ENCODE data around the gene CELF5. TPM values are rescaled to one million over a fixed set of nuclear protein-coding genes. Genes with fewer than 3 reads are reported as not detected.

CELF5 gene
- total RNA-seq, 2 experiments from 2014 or later: 0.13 TPM; not detected in 1

DNA sequence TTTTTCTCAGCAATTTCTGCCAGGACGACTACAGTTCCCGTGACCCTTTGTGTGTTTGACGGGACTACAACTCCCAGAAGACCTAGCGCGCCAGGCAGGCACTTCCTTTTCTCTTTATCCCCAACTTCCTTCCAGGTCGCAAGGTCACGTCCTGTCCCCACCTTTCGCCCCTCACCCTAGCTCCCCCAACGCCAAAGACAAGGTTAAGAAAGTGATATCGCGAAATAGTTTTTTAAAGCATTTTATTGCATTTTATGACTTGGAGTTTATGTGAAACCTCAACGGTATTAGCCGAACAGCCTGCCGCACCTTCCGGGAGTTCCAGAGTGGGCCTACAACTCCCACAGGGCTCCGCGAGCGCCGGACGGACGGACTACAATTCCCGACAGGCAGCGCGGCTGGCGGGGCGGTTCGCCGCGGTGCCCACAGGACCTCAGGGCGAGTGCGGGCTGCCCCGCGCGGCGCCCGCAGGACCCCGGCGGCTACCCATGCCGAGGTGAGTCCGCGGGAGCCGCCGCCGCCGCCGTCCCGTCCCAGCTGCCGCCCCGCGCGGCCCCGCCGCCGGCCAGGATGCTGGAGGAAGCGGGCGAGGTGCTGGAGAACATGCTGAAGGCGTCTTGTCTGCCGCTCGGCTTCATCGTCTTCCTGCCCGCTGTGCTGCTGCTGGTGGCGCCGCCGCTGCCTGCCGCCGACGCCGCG, 38.9 kb upstream of the CELF5 start, which contains the start of gene NCLN:
NCLN (plus strand) TSS at position 470 of the 699 bp plus-strand sequence; CDS start at position 571, 101 bp downstream.
- DNase-seq (ENCODE audit: low spot score): peak; percentile 93
- Histone ChIP-seq H3K4me3 (ENCODE audit: low read depth, low read length, poor library complexity, severe bottlenecking) (peak within 1 kb of the TSS; percentile 97), H3K27ac (ENCODE audit: low read depth, low read length, poor library complexity, severe bottlenecking) (peak within 1 kb of the TSS; percentile 72), H3K9me2 (ENCODE audit: insufficient read depth, low read length) (no peaks in the 10 kb centered on the region), H3K4me2 (ENCODE audit: low read length) (peak within 1 kb of the TSS; percentile 92), H3K79me2 (ENCODE audit: insufficient read depth, low read depth, low read length) (peaks cover 47% of the 10 kb centered on the region), H3K4me1 (ENCODE audit: insufficient read depth, low read length, poor library complexity, severe bottlenecking) (peaks cover 29% of the 10 kb centered on the region), H3K36me3 (ENCODE audit: insufficient read depth, low read length) (peaks cover 14% of the 10 kb centered on the region; the same call in 1 of the 2 replicates), H4K20me1 (ENCODE audit: insufficient read depth, low read length) (peaks cover 8% of the 10 kb centered on the region; the same call in 1 of the 2 replicates), H3K9me3 (ENCODE audit: low read length) (no peaks in the 10 kb centered on the region), H2AFZ (ENCODE audit: low read length) (peak within 1 kb of the TSS; percentile 53; the same call in 1 of the 2 replicates)
- TF ChIP-seq EZH2phosphoT487 (IDR thresholded peaks at IDR 0.05; ENCODE audit: borderline replicate concordance, low read depth, low read length) (no peak), CTCF (conservative IDR thresholded peaks at IDR 0.05; ENCODE audit: low read length) (no peak)
- ChIA-PET POLR2A (interaction anchor here (0.5 kb wide), 1 partner anchor 114 kb away, joined by 3 read pairs; no protein-coding TSS in a partner anchor), CTCF (ENCODE audit: unreplicated experiment) (no interaction called here)
- no TSS peak for BruUV-seq (replicated peaks)
- intact Hi-C loops (cut with micrococcal nuclease; ENCODE audit: unreplicated experiment): no loop called here

- ChIA-PET CTCF (ENCODE audit: unreplicated experiment) (no interaction called here), POLR2A (no interaction called here)
- no TSS peak for BruUV-seq (replicated peaks)
- Histone ChIP-seq H3K9me3 (ENCODE audit: low read length) (no peaks in the 10 kb centered on the region), H3K36me3 (ENCODE audit: insufficient read depth, low read length) (peaks cover 14% of the 10 kb centered on the region; the same call in 1 of the 2 replicates), H4K20me1 (ENCODE audit: insufficient read depth, low read length) (peaks cover 8% of the 10 kb centered on the region; the same call in 1 of the 2 replicates), H3K4me2 (ENCODE audit: low read length) (peak overlapping the region; percentile 92), H2AFZ (ENCODE audit: low read length) (peak overlapping the region; percentile 24; the same call in 1 of the 2 replicates), H3K27ac (ENCODE audit: low read depth, low read length, poor library complexity, severe bottlenecking) (peak overlapping the region; percentile 72), H3K4me1 (ENCODE audit: insufficient read depth, low read length, poor library complexity, severe bottlenecking) (peaks cover 24% of the 10 kb centered on the region), H3K9me2 (ENCODE audit: insufficient read depth, low read length) (no peaks in the 10 kb centered on the region), H3K4me3 (ENCODE audit: low read depth, low read length, poor library complexity, severe bottlenecking) (peak overlapping the region; percentile 97), H3K79me2 (ENCODE audit: insufficient read depth, low read depth, low read length) (peaks cover 48% of the 10 kb centered on the region)
- DNase-seq (ENCODE audit: low spot score): no peak
- TF ChIP-seq EZH2phosphoT487 (IDR thresholded peaks at IDR 0.05; ENCODE audit: borderline replicate concordance, low read depth, low read length): no peak
- intact Hi-C loops (cut with micrococcal nuclease; ENCODE audit: unreplicated experiment): no loop called here
Measured at GRCh38 chr19:3186160-3186688, 38.2 kb upstream of the CELF5 start.

DNA sequence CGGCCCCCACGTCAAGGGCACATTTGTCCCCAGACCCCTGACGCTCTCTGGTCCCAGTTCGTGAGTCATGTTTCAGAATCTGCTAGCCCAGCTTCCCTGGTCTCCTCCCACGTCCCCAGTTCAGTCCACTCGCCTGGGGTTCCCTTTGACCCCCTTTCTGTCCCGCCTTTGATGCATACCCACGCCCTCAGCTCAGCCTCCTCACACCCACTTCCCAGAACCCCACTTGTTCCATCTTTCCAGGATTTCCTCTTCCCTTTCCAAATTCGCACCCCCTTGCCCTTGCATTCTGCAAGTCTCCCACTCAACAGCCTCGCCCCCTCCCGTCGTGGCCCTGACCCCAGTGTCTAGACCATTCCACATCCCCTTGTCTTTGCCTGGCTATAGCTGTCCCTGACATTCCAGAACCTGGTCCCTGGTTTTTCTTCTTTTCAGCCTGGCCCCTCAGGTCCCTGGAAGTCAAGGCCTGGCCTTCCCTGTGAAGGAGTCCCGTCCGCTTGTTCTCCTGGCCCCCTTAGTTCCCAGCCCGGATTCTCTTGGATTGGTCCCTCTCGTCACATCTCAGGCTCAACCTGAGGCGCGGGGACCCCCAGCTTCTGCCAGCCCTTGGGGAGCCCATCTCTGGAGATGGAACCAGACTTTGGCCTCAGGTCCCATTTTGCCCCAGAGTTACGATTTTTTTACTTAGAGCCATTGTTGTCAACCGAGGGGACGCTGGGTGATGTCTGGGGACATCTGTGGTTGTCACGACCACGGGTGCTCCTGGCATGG, 37.4 kb upstream of the CELF5 start:
- no peaks in the 10 kb centered on the region for H3K9me3 ChIP-seq (ENCODE audit: low read length)
- no peak overlapping the region for H3K27ac ChIP-seq (ENCODE audit: low read depth, low read length, poor library complexity, severe bottlenecking)
- ChIA-PET CTCF (ENCODE audit: unreplicated experiment) (no interaction called here), POLR2A (interaction anchor here (0.6 kb wide), 1 partner anchor 122 kb away, joined by 6 read pairs; no protein-coding TSS in a partner anchor)
- TSS peak; percentile 42 for BruUV-seq (replicated peaks)
- peaks cover 52% of the 10 kb centered on the region for H3K79me2 ChIP-seq (ENCODE audit: insufficient read depth, low read depth, low read length)
- H2AFZ ChIP-seq (ENCODE audit: low read length): no peak overlapping the region
- intact Hi-C loops (cut with micrococcal nuclease; ENCODE audit: unreplicated experiment): no loop called here
- peaks cover 8% of the 10 kb centered on the region; the same call in 1 of the 2 replicates for H4K20me1 ChIP-seq (ENCODE audit: insufficient read depth, low read length)
- peaks cover 16% of the 10 kb centered on the region for H3K4me1 ChIP-seq (ENCODE audit: insufficient read depth, low read length, poor library complexity, severe bottlenecking)
- H3K4me2 ChIP-seq (ENCODE audit: low read length): peak overlapping the region; percentile 92
- TF ChIP-seq EZH2phosphoT487 (IDR thresholded peaks at IDR 0.05; ENCODE audit: borderline replicate concordance, low read depth, low read length) (no peak), CTCF (conservative IDR thresholded peaks at IDR 0.05; ENCODE audit: low read length) (no peak)
- DNase-seq (ENCODE audit: low spot score): no peak
- H3K4me3 ChIP-seq (ENCODE audit: low read depth, low read length, poor library complexity, severe bottlenecking): peak overlapping the region; percentile 97
- no peaks in the 10 kb centered on the region for H3K9me2 ChIP-seq (ENCODE audit: insufficient read depth, low read length)
- H3K36me3 ChIP-seq (ENCODE audit: insufficient read depth, low read length): peaks cover 20% of the 10 kb centered on the region; the same call in 1 of the 2 replicates

Measured in OCI-LY7 (cell line).